Gastroesophageal sphincter (tissue), 3 donors: ENCODE data around the gene PPP1R18.
A peak's percentile ranks its signal among the peaks of the same experiment; 100 is the strongest.

Source experiments
- EP300 ChIP-seq: sonication (generic); formaldehyde crosslinking; IDR thresholded peaks from one replicate; pipeline ENCODE4 v1.6.1; 2017; ENCODE audit warnings: antibody characterized with exemption, mild to moderate bottlenecking
- POLR2AphosphoS5 ChIP-seq: sonication (generic); formaldehyde crosslinking; IDR thresholded peaks from one replicate; pipeline ENCODE4 v1.6.1; 2017; ENCODE audit warnings: antibody characterized with exemption
- TF ChIP-seq, protein P1 (sequence below), 4 experiments: fragments of 200-600 bp in 2 of 4; fragments of 450-650 bp in 2 of 4; sonication (generic) in 1 of 4; IDR thresholded peaks; one replicate each; pipeline ENCODE4 v1.5.1; 2017 to 2019; ENCODE audit warnings: antibody characterized with exemption in 4 of 4, mild to moderate bottlenecking in 2 of 4, moderate library complexity in 2 of 4

DNA sequence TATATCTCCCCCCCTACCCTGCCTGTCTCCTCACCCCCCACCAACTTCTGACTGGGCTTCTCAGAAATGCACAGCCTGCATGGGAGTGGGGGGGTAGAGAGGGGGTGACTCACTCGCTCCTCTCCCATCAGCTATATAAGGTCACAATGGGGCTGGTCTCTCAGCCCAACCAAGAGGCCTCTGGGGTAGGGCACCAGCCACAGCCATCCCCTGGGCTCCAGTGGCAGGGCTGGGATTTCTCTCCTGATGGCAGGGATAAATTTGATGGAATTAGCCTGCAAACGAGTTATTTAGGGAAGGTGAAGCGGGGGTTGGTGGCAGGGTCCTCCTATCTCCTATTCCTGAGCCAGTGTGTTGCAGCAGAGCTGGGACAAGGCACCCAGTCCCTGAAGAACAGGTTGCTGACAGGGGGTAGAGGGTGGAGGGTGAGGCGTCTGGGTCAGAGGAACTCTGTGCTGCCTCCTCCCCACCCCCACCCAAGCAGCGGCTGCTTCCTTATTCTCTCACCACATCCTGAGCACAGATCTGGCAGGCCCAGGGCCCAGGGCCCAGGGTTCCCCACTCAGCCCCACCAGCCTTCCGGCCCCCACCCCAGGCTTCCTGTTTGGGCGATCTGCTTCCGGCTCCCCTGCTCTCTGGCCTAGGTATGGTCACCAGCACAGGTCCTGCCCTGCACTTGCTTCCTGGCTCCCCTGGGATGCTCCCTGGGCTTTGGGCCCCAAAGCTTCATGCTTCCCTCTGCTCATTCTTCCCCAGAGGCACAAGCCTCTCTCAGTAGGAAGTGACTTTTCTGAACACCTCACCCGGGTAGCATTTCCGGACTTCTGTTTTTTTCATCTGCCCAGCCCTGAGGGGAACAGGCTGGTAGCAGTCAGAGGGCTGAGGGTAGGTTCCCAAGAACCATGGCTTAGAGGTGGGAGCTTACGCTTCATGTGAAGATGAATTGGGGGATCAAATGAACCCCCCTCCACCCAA is 4.0 kb downstream of the PPP1R18 start:
- TF ChIP-seq, protein P1, sequence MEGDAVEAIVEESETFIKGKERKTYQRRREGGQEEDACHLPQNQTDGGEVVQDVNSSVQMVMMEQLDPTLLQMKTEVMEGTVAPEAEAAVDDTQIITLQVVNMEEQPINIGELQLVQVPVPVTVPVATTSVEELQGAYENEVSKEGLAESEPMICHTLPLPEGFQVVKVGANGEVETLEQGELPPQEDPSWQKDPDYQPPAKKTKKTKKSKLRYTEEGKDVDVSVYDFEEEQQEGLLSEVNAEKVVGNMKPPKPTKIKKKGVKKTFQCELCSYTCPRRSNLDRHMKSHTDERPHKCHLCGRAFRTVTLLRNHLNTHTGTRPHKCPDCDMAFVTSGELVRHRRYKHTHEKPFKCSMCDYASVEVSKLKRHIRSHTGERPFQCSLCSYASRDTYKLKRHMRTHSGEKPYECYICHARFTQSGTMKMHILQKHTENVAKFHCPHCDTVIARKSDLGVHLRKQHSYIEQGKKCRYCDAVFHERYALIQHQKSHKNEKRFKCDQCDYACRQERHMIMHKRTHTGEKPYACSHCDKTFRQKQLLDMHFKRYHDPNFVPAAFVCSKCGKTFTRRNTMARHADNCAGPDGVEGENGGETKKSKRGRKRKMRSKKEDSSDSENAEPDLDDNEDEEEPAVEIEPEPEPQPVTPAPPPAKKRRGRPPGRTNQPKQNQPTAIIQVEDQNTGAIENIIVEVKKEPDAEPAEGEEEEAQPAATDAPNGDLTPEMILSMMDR (IDR thresholded peaks at IDR 0.05): no peak
- TF ChIP-seq EP300 (no peak), POLR2AphosphoS5 (peak; percentile 90)
